ENCODE measurements around the gene NRG3. TPM values are rescaled to one million over a fixed set of nuclear protein-coding genes. Genes with fewer than 3 reads are reported as not detected.
A peak's percentile ranks its signal among the peaks of the same experiment; 100 is the strongest.

Gene NRG3
- polyA plus RNA-seq, 1 donor, result 18.0 TPM

GRCh38 chr10:82092111-82092510, 217.1 kb downstream of the NRG3 start:
- no peak for DNase-seq

GRCh38 chr10:82124713-82125112, 249.7 kb downstream of the NRG3 start:
- no peak for DNase-seq

GRCh38 chr10:82128527-82128926, 253.5 kb downstream of the NRG3 start:
- no peak for DNase-seq

DNA sequence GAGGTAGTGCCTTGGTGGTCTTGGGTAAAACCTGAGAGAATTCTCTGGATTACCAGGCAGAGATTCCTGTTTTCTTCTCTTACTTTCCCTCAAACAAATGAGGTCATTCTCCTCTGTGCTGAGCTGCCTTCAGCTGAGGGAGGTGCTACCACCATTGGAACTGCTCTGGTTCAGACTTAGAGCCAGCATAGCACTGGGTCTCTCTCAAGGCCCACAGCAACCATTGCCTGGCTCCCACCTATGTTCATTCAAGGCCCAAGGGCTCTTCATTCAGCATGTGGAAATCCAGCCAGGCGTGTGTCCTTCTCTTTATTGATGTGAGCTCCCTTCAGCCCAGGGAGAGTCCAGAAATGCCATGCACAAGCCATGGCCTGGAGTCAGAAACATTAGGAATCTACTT, 261.1 kb downstream of the NRG3 start:
- DNase-seq, result no peak

GRCh38 chr10:82144153-82144552, 269.2 kb downstream of the NRG3 start:
- no peak for DNase-seq

GRCh38 chr10:82148764-82149163, 273.8 kb downstream of the NRG3 start:
- DNase-seq, result no peak

DNA sequence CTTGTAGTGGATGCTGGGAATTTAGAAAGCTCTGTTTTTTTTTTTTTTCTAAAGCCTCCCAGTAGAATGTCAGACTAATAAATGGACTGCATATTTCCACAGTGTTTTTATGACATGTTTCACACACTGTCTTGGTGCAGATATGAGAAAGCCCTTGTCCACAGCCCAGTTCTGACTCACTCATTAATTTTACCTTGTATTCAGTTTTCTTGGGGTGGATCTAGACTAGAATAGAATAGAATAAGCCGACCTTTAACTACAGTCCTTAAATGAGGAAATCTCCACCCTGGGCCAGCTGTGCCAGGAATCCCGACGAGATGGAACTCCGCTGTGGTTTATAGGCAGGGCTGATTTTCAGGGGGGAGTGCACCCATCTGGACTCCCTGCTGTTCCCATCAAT, 274.7 kb downstream of the NRG3 start:
- DNase-seq, result no peak

DNA sequence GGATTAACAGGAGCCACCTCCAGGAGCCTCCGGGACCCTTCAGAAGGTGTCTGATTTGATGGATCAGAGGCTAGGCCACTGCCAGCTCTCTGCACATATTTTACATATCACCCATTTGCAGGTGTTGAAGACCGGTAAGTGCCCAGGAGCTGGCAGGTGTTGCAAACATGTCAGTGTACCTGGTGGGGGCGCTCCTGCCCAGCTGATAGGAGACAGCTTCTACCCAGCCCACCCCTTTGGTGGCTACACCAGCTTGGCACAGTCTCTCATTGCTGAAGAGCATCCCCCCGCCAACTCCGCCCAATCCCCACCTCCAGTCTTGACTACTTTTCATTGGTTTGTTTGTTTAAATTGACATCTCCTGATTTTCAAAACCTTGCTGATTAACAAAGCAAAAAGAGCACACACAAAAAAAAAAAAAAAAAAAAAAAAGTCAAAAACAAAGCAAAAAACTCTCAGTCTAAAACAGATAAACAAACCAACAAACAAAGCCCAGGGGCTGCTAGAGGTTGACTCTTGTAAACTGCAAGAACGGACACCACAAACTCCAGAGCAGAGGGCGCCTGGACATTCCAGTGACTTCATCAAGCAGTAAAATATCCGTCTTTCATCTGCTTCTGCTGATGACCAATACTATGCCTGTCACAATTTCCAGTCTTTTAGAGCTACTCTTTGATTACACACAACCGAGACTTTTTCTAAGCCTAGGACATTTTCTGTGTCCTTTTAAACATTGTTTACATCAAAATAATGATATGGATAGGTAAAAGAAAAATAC, 275.3 kb downstream of the NRG3 start:
- DNase-seq, result no peak

DNA sequence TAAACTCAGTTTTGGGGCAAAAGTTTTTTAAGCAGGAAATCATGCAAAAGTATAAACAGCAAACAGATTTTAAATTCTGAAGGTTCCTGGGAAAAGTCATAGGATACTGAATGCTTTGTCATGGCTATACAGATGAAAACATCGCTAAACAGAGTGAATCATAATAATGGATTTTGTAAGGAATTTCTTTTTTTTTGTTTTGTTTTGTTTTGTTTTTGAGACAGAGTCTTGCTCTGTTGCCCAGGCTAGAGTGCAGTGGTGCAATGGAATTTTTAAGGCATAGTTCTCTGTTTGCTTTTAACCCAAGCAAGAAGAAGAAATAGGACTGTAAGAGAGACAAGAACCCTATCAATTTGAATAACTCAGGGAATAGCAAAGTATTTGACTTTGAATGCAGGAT, 285.3 kb downstream of the NRG3 start:
- no peak for DNase-seq

DNA sequence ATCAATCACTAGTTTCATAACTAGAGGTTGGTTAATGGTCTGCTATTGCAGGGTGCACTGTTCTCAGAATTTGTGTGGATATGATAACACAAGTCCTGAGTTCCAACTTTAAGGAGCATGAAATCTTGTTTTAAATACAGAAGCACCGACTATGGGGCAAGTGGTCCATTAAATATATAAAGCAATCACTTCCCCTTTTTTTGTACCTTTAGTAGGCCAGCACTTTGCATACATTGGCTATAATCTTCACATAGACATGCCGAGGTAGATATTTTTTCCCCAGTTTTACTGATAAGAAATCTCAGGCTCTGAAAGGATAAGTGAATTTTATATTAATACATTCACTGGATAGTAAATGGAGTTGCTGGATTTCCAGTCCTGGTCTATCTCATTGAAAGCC, 286.3 kb downstream of the NRG3 start:
- DNase-seq, result no peak

DNA sequence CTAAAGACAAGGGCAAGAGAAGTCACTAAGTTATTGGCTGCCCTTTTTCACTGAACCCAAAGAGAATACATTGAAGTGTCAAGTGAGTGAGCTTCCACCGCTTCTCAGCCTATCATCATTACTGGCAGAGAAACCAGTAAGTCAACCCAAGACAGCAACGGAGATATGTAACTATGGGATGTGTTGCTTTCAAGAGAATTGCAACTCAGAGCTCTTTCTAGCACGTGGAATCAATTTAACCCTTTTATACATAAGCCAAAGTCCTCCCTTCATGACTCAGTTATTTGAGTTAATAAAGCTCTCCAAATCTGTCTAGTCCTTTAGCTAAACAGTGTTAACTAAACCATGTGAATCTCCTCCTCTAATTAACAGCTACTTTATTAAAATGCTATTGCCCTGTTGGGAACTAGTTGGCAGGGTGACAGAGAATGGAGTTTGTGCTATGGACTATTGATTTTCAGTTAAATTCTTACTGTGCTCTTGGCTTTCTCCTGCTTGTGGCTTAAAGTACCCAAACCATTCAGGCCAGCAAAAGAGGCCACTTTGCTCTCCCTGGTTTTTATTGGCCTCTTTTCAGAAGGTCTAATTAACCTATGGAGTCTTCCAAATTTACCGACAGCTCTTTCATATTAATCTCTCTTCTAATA, 287.7 kb downstream of the NRG3 start:
- no peak for DNase-seq

DNA sequence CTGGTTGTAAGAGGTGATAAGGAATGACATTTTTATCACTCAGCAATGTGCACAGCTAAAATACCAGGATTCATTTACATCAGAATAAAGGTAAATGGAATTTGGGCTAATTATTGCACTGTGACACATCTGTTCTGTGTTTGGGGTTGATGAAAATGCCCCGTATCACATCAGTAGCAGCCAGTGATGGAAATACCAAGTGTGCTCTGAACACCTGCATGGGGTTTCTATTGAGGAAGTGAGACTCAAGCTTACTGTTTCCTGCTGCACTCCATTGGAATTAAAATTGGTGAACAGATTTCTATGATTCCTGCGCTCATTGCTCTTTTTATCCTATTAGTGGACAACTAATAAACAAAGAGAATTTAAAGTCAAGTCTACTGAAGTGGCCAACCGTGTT, 296.9 kb downstream of the NRG3 start:
- DNase-seq, result no peak

DNA sequence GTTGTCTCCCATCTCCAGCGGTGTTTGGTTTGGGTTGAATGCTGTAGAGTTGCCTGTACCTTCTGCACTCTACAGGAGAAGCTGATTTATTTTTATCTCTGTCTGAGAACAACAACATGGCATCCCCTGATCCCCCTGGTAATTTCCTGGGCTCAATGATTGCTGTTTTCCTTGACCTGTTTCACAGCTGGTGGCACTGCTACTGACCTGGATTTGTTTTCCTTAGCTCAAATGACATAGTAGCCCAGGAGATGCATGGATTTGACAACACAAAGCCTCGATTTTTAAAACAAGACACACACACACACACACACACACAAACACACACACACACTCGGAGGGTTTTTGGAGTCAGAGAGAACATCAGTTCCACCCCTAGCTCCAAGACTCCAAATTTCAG, 301.6 kb downstream of the NRG3 start:
- DNase-seq, result peak; percentile 60

GRCh38 chr10:82190432-82191260, 315.7 kb downstream of the NRG3 start:
- peak; percentile 25 for DNase-seq

DNA sequence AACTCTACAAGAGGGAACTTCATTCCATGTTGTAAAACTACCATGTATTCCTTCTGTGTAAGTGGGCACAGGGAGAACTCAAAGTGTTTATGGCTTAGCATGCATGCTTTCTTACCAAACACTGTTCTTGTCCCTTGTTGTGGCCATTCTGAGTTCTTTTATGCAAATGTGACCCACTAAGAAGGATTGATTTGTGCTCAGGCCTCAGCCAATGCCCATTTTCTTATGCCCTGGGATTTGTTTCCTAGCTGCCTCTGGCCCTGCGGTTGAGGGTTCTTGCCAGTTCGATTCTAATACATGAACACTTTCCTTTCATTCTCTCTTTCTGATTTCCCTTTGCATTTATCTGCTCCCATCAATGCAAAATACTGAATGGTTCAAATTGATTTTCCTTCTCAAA, 316.7 kb downstream of the NRG3 start:
- no peak for DNase-seq

DNA sequence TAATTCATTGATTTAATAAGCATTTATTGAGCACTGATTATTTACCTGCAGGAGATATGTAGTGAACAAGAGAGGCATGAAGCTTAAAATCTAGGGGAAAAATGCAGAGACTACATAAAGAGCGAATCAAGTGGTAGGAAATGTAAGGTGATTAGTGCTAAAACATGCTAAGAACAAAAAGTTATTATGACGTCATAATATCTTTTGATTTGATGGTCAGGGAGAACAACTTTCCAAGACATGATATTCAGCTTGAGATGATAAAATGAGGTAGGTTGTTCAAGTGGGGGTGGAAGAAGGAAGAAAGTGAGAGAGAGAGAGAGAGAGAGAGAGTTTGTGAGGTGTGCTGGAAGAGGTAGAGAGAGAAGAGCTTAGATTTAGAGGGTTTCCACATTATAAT, 317.7 kb downstream of the NRG3 start:
- DNase-seq, result no peak

DNA sequence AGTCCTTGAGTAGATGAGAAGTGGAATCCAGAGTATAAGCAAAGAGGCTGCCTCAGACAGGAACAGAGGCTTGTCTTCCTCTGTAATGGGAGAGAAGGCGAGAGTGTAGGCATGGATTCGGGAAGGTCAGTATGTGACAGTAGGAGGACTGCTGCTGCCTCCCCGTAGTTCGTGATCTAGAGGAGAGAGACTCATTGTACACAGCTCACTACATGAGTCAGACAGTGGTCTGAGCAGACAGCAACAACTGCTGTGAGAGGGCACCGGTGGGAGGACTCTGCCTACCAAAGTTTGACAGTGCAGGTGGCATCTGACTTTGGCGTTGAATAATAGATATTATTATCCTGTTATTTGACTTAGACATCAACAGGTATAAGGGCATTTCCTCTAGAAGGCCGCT, 319.4 kb downstream of the NRG3 start:
- no peak for DNase-seq

GRCh38 chr10:82206831-82207230, 331.8 kb downstream of the NRG3 start:
- DNase-seq, result no peak

- DNase-seq, result no peak
Measured at GRCh38 chr10:82208726-82209125, 333.7 kb downstream of the NRG3 start.

GRCh38 chr10:82210331-82210730, 335.3 kb downstream of the NRG3 start:
- DNase-seq, result no peak

- DNase-seq, result no peak
Measured at GRCh38 chr10:82211346-82211745, 336.4 kb downstream of the NRG3 start.

GRCh38 chr10:82212753-82213152, 337.8 kb downstream of the NRG3 start:
- no peak for DNase-seq

- no peak for DNase-seq
Measured at GRCh38 chr10:82213784-82214183, 338.8 kb downstream of the NRG3 start.

Measured in left kidney (tissue), 2 donors.